ENCODE measurements around the gene PRICKLE3. TPM values are rescaled to one million over a fixed set of nuclear protein-coding genes. Genes with fewer than 3 reads are reported as not detected.

PRICKLE3 gene, protein sequence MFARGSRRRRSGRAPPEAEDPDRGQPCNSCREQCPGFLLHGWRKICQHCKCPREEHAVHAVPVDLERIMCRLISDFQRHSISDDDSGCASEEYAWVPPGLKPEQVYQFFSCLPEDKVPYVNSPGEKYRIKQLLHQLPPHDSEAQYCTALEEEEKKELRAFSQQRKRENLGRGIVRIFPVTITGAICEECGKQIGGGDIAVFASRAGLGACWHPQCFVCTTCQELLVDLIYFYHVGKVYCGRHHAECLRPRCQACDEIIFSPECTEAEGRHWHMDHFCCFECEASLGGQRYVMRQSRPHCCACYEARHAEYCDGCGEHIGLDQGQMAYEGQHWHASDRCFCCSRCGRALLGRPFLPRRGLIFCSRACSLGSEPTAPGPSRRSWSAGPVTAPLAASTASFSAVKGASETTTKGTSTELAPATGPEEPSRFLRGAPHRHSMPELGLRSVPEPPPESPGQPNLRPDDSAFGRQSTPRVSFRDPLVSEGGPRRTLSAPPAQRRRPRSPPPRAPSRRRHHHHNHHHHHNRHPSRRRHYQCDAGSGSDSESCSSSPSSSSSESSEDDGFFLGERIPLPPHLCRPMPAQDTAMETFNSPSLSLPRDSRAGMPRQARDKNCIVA
- total RNA-seq (1 to 10 TPM; 1.8 to 2.3 TPM), total RNA-seq (1.7 to 16.6 (median 6.3) reads per million in 172 experiments)
- polyA plus RNA-seq (2013, experiment 1 of 2) = 6.6 TPM
- 9.2 TPM for polyA plus RNA-seq (2013, experiment 2 of 2)

DNA sequence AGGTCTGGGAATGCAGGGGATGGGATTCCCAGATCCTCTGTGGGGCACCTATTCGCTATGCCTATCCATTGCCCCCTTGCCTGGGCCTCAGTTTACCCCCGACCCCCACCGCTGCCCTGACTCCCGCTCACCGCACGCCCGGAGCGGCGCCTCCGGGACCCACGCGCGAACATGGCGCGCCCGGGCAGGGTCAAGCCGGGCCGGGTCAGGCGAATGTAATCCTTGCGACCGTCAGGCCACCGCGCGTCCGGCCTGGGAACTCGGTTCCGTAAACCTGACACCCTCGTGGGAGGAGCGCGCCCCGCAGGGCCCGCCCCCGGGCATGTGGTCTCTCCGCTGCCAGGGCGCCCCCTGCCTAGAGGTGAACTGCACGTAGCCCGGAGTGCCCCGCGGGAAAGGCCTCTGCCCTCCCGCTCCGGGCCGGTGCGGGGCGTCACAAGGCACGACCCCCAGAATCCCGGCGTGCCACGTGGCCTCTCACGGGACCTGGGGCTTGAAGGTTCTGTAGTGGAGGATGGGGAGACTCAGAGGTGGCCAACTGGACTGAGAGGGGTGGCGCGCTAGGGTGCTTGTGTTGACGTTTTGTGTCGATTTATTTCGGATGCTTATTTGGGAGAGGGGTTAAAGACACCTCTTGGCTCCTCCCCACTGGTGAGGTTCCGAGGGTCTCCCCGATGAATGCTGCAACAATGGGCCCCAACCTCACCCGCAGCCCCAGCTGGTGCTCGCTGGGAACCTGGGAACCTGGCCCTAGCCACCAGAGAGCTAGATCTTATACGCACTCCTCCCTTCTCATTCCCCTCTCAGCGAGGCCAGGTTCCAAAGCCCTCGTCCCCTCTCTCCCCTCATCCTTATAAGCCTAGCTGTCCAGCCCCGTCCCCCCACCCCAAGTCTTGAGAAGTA, at the start of gene PRICKLE3:
Gene PRICKLE3 (minus strand): TSS at position 249 of the 903 bp plus-strand sequence. CDS start 76 bp downstream, at position 173.
- Histone ChIP-seq H3K27me3 (ENCODE audit: control insufficient read depth in 1 of 2, insufficient read depth in 2 of 2, low read length in 2 of 2) (no peaks in the 10 kb centered on the region), H3K4me1 (ENCODE audit: insufficient read depth, low read length) (peaks cover 28% of the 10 kb centered on the region), H3K4me3 (ENCODE audit: low read length) (peak within 1 kb of the TSS; percentile 65), H3K36me3 (ENCODE audit: insufficient read depth, low read length) (peaks cover 7% of the 10 kb centered on the region), H3K9me3 (ENCODE audit: control insufficient read depth in 1 of 2, insufficient read depth in 1 of 2, low read length in 2 of 2) (no peaks in the 10 kb centered on the region), H3K27ac (ENCODE audit: low read depth in 1 of 2, low read length in 2 of 2) (peak within 1 kb of the TSS in 1 of 2 donors; percentile 29)
- Mint-ChIP-seq H3K9me3 (no peaks in the 10 kb centered on the region), H3K27ac (peak within 1 kb of the TSS; percentile 69), H3K27me3 (no peaks in the 10 kb centered on the region), H3K36me3 (ENCODE audit: low read depth) (peaks cover 8% of the 10 kb centered on the region), H3K4me3 (peak within 1 kb of the TSS; percentile 86), H3K4me1 (ENCODE audit: low read depth) (peaks cover 23% of the 10 kb centered on the region)
- POLR2A ChIA-PET = no interaction called here
- ATAC-seq (ENCODE audit: poor library complexity) (peak; percentile 10), DNase-seq (peak; percentile 37 to 85 (median 67))
- CTCF ChIA-PET = no interaction called here
- intact Hi-C loops (cut with DNase I, micrococcal nuclease) = no loop called here
- TF ChIP-seq, protein P1, sequence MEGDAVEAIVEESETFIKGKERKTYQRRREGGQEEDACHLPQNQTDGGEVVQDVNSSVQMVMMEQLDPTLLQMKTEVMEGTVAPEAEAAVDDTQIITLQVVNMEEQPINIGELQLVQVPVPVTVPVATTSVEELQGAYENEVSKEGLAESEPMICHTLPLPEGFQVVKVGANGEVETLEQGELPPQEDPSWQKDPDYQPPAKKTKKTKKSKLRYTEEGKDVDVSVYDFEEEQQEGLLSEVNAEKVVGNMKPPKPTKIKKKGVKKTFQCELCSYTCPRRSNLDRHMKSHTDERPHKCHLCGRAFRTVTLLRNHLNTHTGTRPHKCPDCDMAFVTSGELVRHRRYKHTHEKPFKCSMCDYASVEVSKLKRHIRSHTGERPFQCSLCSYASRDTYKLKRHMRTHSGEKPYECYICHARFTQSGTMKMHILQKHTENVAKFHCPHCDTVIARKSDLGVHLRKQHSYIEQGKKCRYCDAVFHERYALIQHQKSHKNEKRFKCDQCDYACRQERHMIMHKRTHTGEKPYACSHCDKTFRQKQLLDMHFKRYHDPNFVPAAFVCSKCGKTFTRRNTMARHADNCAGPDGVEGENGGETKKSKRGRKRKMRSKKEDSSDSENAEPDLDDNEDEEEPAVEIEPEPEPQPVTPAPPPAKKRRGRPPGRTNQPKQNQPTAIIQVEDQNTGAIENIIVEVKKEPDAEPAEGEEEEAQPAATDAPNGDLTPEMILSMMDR (IDR thresholded peaks at IDR 0.05) = peak; percentile 31

DNA sequence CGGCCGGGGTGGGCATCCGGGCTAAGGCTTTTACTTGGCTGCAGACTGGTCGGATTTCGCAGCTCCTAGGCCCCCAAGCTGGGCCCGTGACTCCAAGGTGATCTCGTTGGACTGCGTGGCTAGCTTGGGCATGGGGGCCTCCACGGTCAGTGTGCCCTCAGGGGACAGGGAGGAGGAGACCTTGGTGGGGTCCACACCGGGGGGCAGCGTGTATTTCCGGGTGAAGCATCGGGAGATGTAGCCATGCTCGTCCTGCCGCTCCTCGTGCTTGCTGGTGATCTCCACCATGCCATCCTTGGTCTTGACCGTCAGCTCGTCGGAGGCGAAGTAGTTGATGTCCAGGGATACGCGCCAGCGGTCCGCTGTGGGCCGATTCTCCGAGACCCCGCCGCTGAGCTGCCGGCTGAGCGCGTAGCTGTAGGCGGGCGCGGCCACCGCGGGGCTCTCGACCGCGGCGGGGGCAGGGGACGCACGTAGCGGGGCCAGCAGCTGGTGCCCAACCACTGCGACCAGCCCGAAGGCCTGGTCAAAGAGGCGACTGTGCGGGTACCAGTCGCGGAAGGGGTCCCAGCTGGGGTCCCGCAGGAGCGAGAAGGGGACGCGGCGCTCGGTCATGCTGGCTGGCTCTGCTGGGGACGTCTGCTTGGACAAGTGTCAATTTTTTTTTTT, 47.8 kb upstream of the PRICKLE3 start:
- Histone ChIP-seq H3K27me3 (ENCODE audit: control insufficient read depth in 1 of 2, insufficient read depth in 2 of 2, low read length in 2 of 2) (no peaks in the 10 kb centered on the region), H3K9me3 (ENCODE audit: control insufficient read depth in 1 of 2, insufficient read depth in 1 of 2, low read length in 2 of 2) (no peaks in the 10 kb centered on the region), H3K4me3 (ENCODE audit: low read length) (no peak overlapping the region), H3K4me1 (ENCODE audit: insufficient read depth, low read length) (peaks cover 50% of the 10 kb centered on the region), H3K36me3 (ENCODE audit: insufficient read depth, low read length) (no peaks in the 10 kb centered on the region), H3K27ac (ENCODE audit: low read depth in 1 of 2, low read length in 2 of 2) (no peak overlapping the region)
- TF ChIP-seq, protein P1 (IDR thresholded peaks at IDR 0.05) = no peak
- ATAC-seq (ENCODE audit: poor library complexity) (no peak), DNase-seq (no peak)
- Mint-ChIP-seq H3K4me1 (ENCODE audit: low read depth) (peaks cover 44% of the 10 kb centered on the region), H3K27ac (no peak overlapping the region), H3K9me3 (no peaks in the 10 kb centered on the region), H3K27me3 (no peaks in the 10 kb centered on the region), H3K36me3 (ENCODE audit: low read depth) (peaks cover 9% of the 10 kb centered on the region), H3K4me3 (no peak overlapping the region)
- CTCF ChIA-PET = no interaction called here
- POLR2A ChIA-PET = interaction anchor here (1.3 kb wide), 1 partner anchor 43 kb away, joined by 4 read pairs; no protein-coding TSS in a partner anchor
- intact Hi-C loops (cut with DNase I, micrococcal nuclease) = loop anchor here in 1 of 2 experiments (5.0 kb wide), 3 partner anchors 33 to 1397 kb away; partner anchors contain the start of genes PPP1R3F and ZNF81
